ENCODE data around the gene GNPDA2.
A peak's percentile ranks its signal among the peaks of the same experiment; 100 is the strongest.

GNPDA2 gene

GRCh38 chr4:44679060-44679459, 47.3 kb downstream of the GNPDA2 start:
- Histone ChIP-seq H3K36me3 (ENCODE audit: control insufficient read depth, insufficient read depth, low read length) (peaks cover 27% of the 10 kb centered on the region), H3K9ac (ENCODE audit: low read length) (peak overlapping the region; percentile 96), H3K4me1 (ENCODE audit: control insufficient read depth, insufficient read depth, low read length) (peaks cover 4% of the 10 kb centered on the region; the same call in 1 of the 2 replicates), H3K4me3 (ENCODE audit: low read depth, low read length) (peak overlapping the region; percentile 91), H3K27ac (ENCODE audit: low read depth, low read length) (peak overlapping the region; percentile 94; the same call in 1 of the 2 replicates), H3K27me3 (ENCODE audit: control insufficient read depth, insufficient read depth, low read length) (no peaks in the 10 kb centered on the region), H3K9me3 (ENCODE audit: control insufficient read depth, insufficient read depth, low read depth, low read length) (no peaks in the 10 kb centered on the region)

- Histone ChIP-seq H3K4me3 (ENCODE audit: low read depth, low read length) (peak within 1 kb of the TSS; percentile 91), H3K36me3 (ENCODE audit: control insufficient read depth, insufficient read depth, low read length) (peaks cover 21% of the 10 kb centered on the region), H3K9me3 (ENCODE audit: control insufficient read depth, insufficient read depth, low read depth, low read length) (no peaks in the 10 kb centered on the region), H3K4me1 (ENCODE audit: control insufficient read depth, insufficient read depth, low read length) (peaks cover 4% of the 10 kb centered on the region; the same call in 1 of the 2 replicates), H3K27ac (ENCODE audit: low read depth, low read length) (peak within 1 kb of the TSS; percentile 94), H3K27me3 (ENCODE audit: control insufficient read depth, insufficient read depth, low read length) (no peaks in the 10 kb centered on the region), H3K9ac (ENCODE audit: low read length) (peak within 1 kb of the TSS; percentile 96)
Measured at GRCh38 chr4:44678094-44679041, 48.0 kb downstream of the GNPDA2 start, which contains the start of gene GUF1. TSS of gene GUF1 (plus strand) at chr4:44678420. CDS start at chr4:44678623, 203 bp downstream.

- no peaks in the 10 kb centered on the region for H3K9me3 ChIP-seq (ENCODE audit: control insufficient read depth, insufficient read depth, low read depth, low read length)
- H3K9ac ChIP-seq (ENCODE audit: low read length): no peak overlapping the region
- H3K4me3 ChIP-seq (ENCODE audit: low read depth, low read length): no peak overlapping the region
- H3K27me3 ChIP-seq (ENCODE audit: control insufficient read depth, insufficient read depth, low read length): no peaks in the 10 kb centered on the region
- H3K36me3 ChIP-seq (ENCODE audit: control insufficient read depth, insufficient read depth, low read length): no peaks in the 10 kb centered on the region
- H3K27ac ChIP-seq (ENCODE audit: low read depth, low read length): no peak overlapping the region
- H3K4me1 ChIP-seq (ENCODE audit: control insufficient read depth, insufficient read depth, low read length): peaks cover 4% of the 10 kb centered on the region; the same call in 1 of the 2 replicates
Measured at GRCh38 chr4:44675366-44675765, 51.0 kb downstream of the GNPDA2 start.

- Histone ChIP-seq H3K36me3 (ENCODE audit: control insufficient read depth, insufficient read depth, low read length) (no peaks in the 10 kb centered on the region), H3K27me3 (ENCODE audit: control insufficient read depth, insufficient read depth, low read length) (no peaks in the 10 kb centered on the region), H3K9me3 (ENCODE audit: control insufficient read depth, insufficient read depth, low read depth, low read length) (no peaks in the 10 kb centered on the region), H3K4me3 (ENCODE audit: low read depth, low read length) (no peak overlapping the region), H3K9ac (ENCODE audit: low read length) (no peak overlapping the region), H3K27ac (ENCODE audit: low read depth, low read length) (no peak overlapping the region), H3K4me1 (ENCODE audit: control insufficient read depth, insufficient read depth, low read length) (peaks cover 4% of the 10 kb centered on the region; the same call in 1 of the 2 replicates)
Measured at GRCh38 chr4:44674471-44674870, 51.9 kb downstream of the GNPDA2 start.

GRCh38 chr4:44671636-44672035, 54.7 kb downstream of the GNPDA2 start:
- H3K27me3 ChIP-seq (ENCODE audit: control insufficient read depth, insufficient read depth, low read length): peaks cover 4% of the 10 kb centered on the region; the same call in 1 of the 2 replicates
- no peak overlapping the region for H3K9ac ChIP-seq (ENCODE audit: low read length)
- H3K36me3 ChIP-seq (ENCODE audit: control insufficient read depth, insufficient read depth, low read length): no peaks in the 10 kb centered on the region
- no peaks in the 10 kb centered on the region for H3K4me1 ChIP-seq (ENCODE audit: control insufficient read depth, insufficient read depth, low read length)
- H3K27ac ChIP-seq (ENCODE audit: low read depth, low read length): no peak overlapping the region
- H3K4me3 ChIP-seq (ENCODE audit: low read depth, low read length): no peak overlapping the region
- no peaks in the 10 kb centered on the region for H3K9me3 ChIP-seq (ENCODE audit: control insufficient read depth, insufficient read depth, low read depth, low read length)

- Histone ChIP-seq H3K9ac (ENCODE audit: low read length) (no peak overlapping the region), H3K27me3 (ENCODE audit: control insufficient read depth, insufficient read depth, low read length) (peaks cover 4% of the 10 kb centered on the region; the same call in 1 of the 2 replicates), H3K27ac (ENCODE audit: low read depth, low read length) (no peak overlapping the region), H3K36me3 (ENCODE audit: control insufficient read depth, insufficient read depth, low read length) (no peaks in the 10 kb centered on the region), H3K4me3 (ENCODE audit: low read depth, low read length) (no peak overlapping the region), H3K4me1 (ENCODE audit: control insufficient read depth, insufficient read depth, low read length) (no peaks in the 10 kb centered on the region), H3K9me3 (ENCODE audit: control insufficient read depth, insufficient read depth, low read depth, low read length) (no peaks in the 10 kb centered on the region)
Measured at GRCh38 chr4:44670506-44671199, 55.7 kb downstream of the GNPDA2 start.

GRCh38 chr4:44668526-44668925, 57.8 kb downstream of the GNPDA2 start:
- H3K27me3 ChIP-seq (ENCODE audit: control insufficient read depth, insufficient read depth, low read length): peaks cover 4% of the 10 kb centered on the region; the same call in 1 of the 2 replicates
- no peaks in the 10 kb centered on the region for H3K36me3 ChIP-seq (ENCODE audit: control insufficient read depth, insufficient read depth, low read length)
- no peak overlapping the region for H3K4me3 ChIP-seq (ENCODE audit: low read depth, low read length)
- no peak overlapping the region for H3K27ac ChIP-seq (ENCODE audit: low read depth, low read length)
- H3K9me3 ChIP-seq (ENCODE audit: control insufficient read depth, insufficient read depth, low read depth, low read length): no peaks in the 10 kb centered on the region
- peaks cover 4% of the 10 kb centered on the region; the same call in 1 of the 2 replicates for H3K4me1 ChIP-seq (ENCODE audit: control insufficient read depth, insufficient read depth, low read length)
- H3K9ac ChIP-seq (ENCODE audit: low read length): no peak overlapping the region

GRCh38 chr4:44663539-44664263, 62.7 kb downstream of the GNPDA2 start:
- Histone ChIP-seq H3K4me3 (ENCODE audit: low read depth, low read length) (no peak overlapping the region), H3K9me3 (ENCODE audit: control insufficient read depth, insufficient read depth, low read depth, low read length) (no peaks in the 10 kb centered on the region), H3K4me1 (ENCODE audit: control insufficient read depth, insufficient read depth, low read length) (peaks cover 4% of the 10 kb centered on the region; the same call in 1 of the 2 replicates), H3K27ac (ENCODE audit: low read depth, low read length) (no peak overlapping the region), H3K36me3 (ENCODE audit: control insufficient read depth, insufficient read depth, low read length) (no peaks in the 10 kb centered on the region), H3K27me3 (ENCODE audit: control insufficient read depth, insufficient read depth, low read length) (no peaks in the 10 kb centered on the region), H3K9ac (ENCODE audit: low read length) (no peak overlapping the region)

- no peaks in the 10 kb centered on the region for H3K27me3 ChIP-seq (ENCODE audit: control insufficient read depth, insufficient read depth, low read length)
- no peak overlapping the region for H3K27ac ChIP-seq (ENCODE audit: low read depth, low read length)
- no peaks in the 10 kb centered on the region for H3K9me3 ChIP-seq (ENCODE audit: control insufficient read depth, insufficient read depth, low read depth, low read length)
- no peak overlapping the region for H3K4me3 ChIP-seq (ENCODE audit: low read depth, low read length)
- no peaks in the 10 kb centered on the region for H3K36me3 ChIP-seq (ENCODE audit: control insufficient read depth, insufficient read depth, low read length)
- no peak overlapping the region for H3K9ac ChIP-seq (ENCODE audit: low read length)
- H3K4me1 ChIP-seq (ENCODE audit: control insufficient read depth, insufficient read depth, low read length): peaks cover 4% of the 10 kb centered on the region; the same call in 1 of the 2 replicates
Measured at GRCh38 chr4:44662623-44663005, 63.7 kb downstream of the GNPDA2 start.

- H3K27me3 ChIP-seq (ENCODE audit: control insufficient read depth, insufficient read depth, low read length): no peaks in the 10 kb centered on the region
- H3K9ac ChIP-seq (ENCODE audit: low read length): no peak overlapping the region
- peaks cover 4% of the 10 kb centered on the region; the same call in 1 of the 2 replicates for H3K4me1 ChIP-seq (ENCODE audit: control insufficient read depth, insufficient read depth, low read length)
- H3K9me3 ChIP-seq (ENCODE audit: control insufficient read depth, insufficient read depth, low read depth, low read length): no peaks in the 10 kb centered on the region
- H3K36me3 ChIP-seq (ENCODE audit: control insufficient read depth, insufficient read depth, low read length): no peaks in the 10 kb centered on the region
- no peak overlapping the region for H3K4me3 ChIP-seq (ENCODE audit: low read depth, low read length)
- no peak overlapping the region for H3K27ac ChIP-seq (ENCODE audit: low read depth, low read length)
Measured at GRCh38 chr4:44661940-44662622, 64.3 kb downstream of the GNPDA2 start.

Measured in HUES6 (cell line).